Hematopoietic multipotent progenitor cell treated with erythropoietin and hydrocortisone succinate and interleukin-3 and kit ligand, for 8 days (in vitro differentiated cells): ENCODE data around the gene MYH2.

Experiments used
- DNase-seq: peaks from one replicate; pipeline ENCODE4 v3.0.0-alpha.2; 2015

Gene MYH2

GRCh38 chr17:10513299-10514067, 36.0 kb downstream of the MYH2 start:
- DNase-seq: no peak

- no peak for DNase-seq
Observed at GRCh38 chr17:10512856-10513255, 36.6 kb downstream of the MYH2 start.

- no peak for DNase-seq
Observed at GRCh38 chr17:10499950-10500349, 49.5 kb downstream of the MYH2 start.

GRCh38 chr17:10492004-10492403, 57.5 kb downstream of the MYH2 start:
- DNase-seq: no peak

- no peak for DNase-seq
Observed at GRCh38 chr17:10482252-10482651, 67.2 kb downstream of the MYH2 start.

GRCh38 chr17:10477701-10478100, 71.8 kb downstream of the MYH2 start:
- no peak for DNase-seq

- DNase-seq: no peak
Observed at GRCh38 chr17:10474536-10474935, 74.9 kb downstream of the MYH2 start.

GRCh38 chr17:10471858-10472257, 77.6 kb downstream of the MYH2 start:
- no peak for DNase-seq
